Activated CD8-positive, alpha-beta memory T cell treated with anti-CD3 and anti-CD28 coated beads for 4 hours (primary cell): ENCODE results near the gene WRAP73.

Source experiments
- DNase-seq, 2 donors: peaks; one replicate each; pipeline ENCODE4 v3.0.0-alpha.2; 2020; ENCODE audit warnings: low read depth in 2 of 2

The WRAP73 gene

GRCh38 chr1:3681898-3682806 lies 32.2 kb upstream of the WRAP73 start:
- no peak for DNase-seq

- DNase-seq: no peak
These were observed 31.5 kb upstream of the WRAP73 start for GRCh38 chr1:3681231-3681897.

GRCh38 chr1:3680488-3681230 lies 30.8 kb upstream of the WRAP73 start:
- DNase-seq: no peak

- DNase-seq: no peak
These were observed 30.0 kb upstream of the WRAP73 start for GRCh38 chr1:3679799-3680453.

GRCh38 chr1:3679098-3679555 lies 29.2 kb upstream of the WRAP73 start:
- DNase-seq: no peak

GRCh38 chr1:3678361-3679097 lies 28.6 kb upstream of the WRAP73 start:
- no peak for DNase-seq

- no peak for DNase-seq
These were observed 27.6 kb upstream of the WRAP73 start for GRCh38 chr1:3677484-3677883.

GRCh38 chr1:3676581-3677470 lies 26.9 kb upstream of the WRAP73 start:
- no peak for DNase-seq

- no peak for DNase-seq
These were observed 25.5 kb upstream of the WRAP73 start for GRCh38 chr1:3675436-3675835.

- DNase-seq: no peak
These were observed 24.5 kb upstream of the WRAP73 start for GRCh38 chr1:3674100-3675094.

GRCh38 chr1:3673381-3674099 lies 23.6 kb upstream of the WRAP73 start:
- no peak for DNase-seq

- DNase-seq: no peak
These were observed 23.1 kb upstream of the WRAP73 start for GRCh38 chr1:3672971-3673361.

GRCh38 chr1:3672231-3672970 lies 22.5 kb upstream of the WRAP73 start:
- no peak for DNase-seq

GRCh38 chr1:3671371-3672180 lies 21.7 kb upstream of the WRAP73 start:
- DNase-seq: no peak

GRCh38 chr1:3670823-3671265 lies 20.9 kb upstream of the WRAP73 start:
- no peak for DNase-seq

GRCh38 chr1:3669971-3670431 lies 20.1 kb upstream of the WRAP73 start:
- DNase-seq: no peak
